Osteocyte (in vitro differentiated cells): Measurements from ENCODE around the gene COL1A1. TPM values are rescaled to one million over a fixed set of nuclear protein-coding genes. Genes with fewer than 3 reads are reported as not detected.

Experiments
- DNase-seq: peaks from one replicate; pipeline ENCODE4 v3.0.0; 2021; ENCODE audit warnings: mixed read lengths; ENCODE audit not compliant: unreplicated experiment; ENCODE audit errors: extremely low spot score
- H3K27ac Mint-ChIP-seq: one replicate; pipeline ENCODE4 v1.8.0; 2021; ENCODE audit warnings: mild to moderate bottlenecking, mixed read lengths; ENCODE audit not compliant: unreplicated experiment
- H3K27me3 Mint-ChIP-seq: one replicate; pipeline ENCODE4 v1.8.0; 2021; ENCODE audit warnings: mixed read lengths; ENCODE audit not compliant: unreplicated experiment
- H3K36me3 Mint-ChIP-seq: one replicate; pipeline ENCODE4 v1.8.0; 2021; ENCODE audit warnings: mixed read lengths; ENCODE audit not compliant: unreplicated experiment
- H3K4me1 Mint-ChIP-seq: one replicate; pipeline ENCODE4 v1.8.0; 2021; ENCODE audit warnings: mixed read lengths; ENCODE audit not compliant: unreplicated experiment
- H3K4me3 Mint-ChIP-seq: one replicate; pipeline ENCODE4 v1.8.0; 2021; ENCODE audit warnings: mild to moderate bottlenecking, moderate library complexity, mixed read lengths; ENCODE audit not compliant: unreplicated experiment
- H3K9me3 Mint-ChIP-seq: one replicate; pipeline ENCODE4 v1.8.0; 2021; ENCODE audit warnings: mixed read lengths; ENCODE audit not compliant: unreplicated experiment
- CTCF ChIP-seq: fragments of 200-600 bp; sonication (generic); IDR thresholded peaks from 2 replicates; pipeline ENCODE4 v1.5.0; 2021; ENCODE audit warnings: antibody characterized with exemption, mild to moderate bottlenecking, moderate library complexity
- total RNA-seq: library from RNA; stranded (reverse); gene quantifications from 2 replicates; pipeline ENCODE4 v1.2.1, GENCODE V29; 2021

The COL1A1 gene
- total RNA-seq, 1 donor from 2014 or later, result 25,918 TPM

GRCh38 chr17:50177983-50178834, 23.2 kb downstream of the COL1A1 start:
- H3K4me3 Mint-ChIP-seq, result peak overlapping the region; percentile 51
- no peaks in the 10 kb centered on the region for H3K27me3 Mint-ChIP-seq
- peaks cover 91% of the 10 kb centered on the region for H3K4me1 Mint-ChIP-seq
- peak overlapping the region; percentile 98 for H3K27ac Mint-ChIP-seq
- no peaks in the 10 kb centered on the region for H3K36me3 Mint-ChIP-seq
- DNase-seq, result peak; percentile 99
- TF ChIP-seq CTCF, result peak; percentile 52
- H3K9me3 Mint-ChIP-seq, result no peaks in the 10 kb centered on the region

- no peak for DNase-seq
These were observed 24.0 kb downstream of the COL1A1 start for GRCh38 chr17:50177476-50177875.

GRCh38 chr17:50176559-50177357, 24.7 kb downstream of the COL1A1 start:
- DNase-seq, result no peak
- H3K27ac Mint-ChIP-seq, result peak overlapping the region; percentile 98
- TF ChIP-seq CTCF, result peak; percentile 44
- peak overlapping the region; percentile 18 for H3K4me3 Mint-ChIP-seq
- H3K27me3 Mint-ChIP-seq, result no peaks in the 10 kb centered on the region
- H3K9me3 Mint-ChIP-seq, result no peaks in the 10 kb centered on the region
- H3K36me3 Mint-ChIP-seq, result no peaks in the 10 kb centered on the region
- H3K4me1 Mint-ChIP-seq, result peaks cover 94% of the 10 kb centered on the region

More at GRCh38 chr17:50177476-50177875, 24.0 kb downstream of the COL1A1 start:
- peaks cover 92% of the 10 kb centered on the region for H3K4me1 Mint-ChIP-seq
- no peaks in the 10 kb centered on the region for H3K36me3 Mint-ChIP-seq
- no peaks in the 10 kb centered on the region for H3K9me3 Mint-ChIP-seq
- H3K4me3 Mint-ChIP-seq, result peak overlapping the region; percentile 51
- H3K27ac Mint-ChIP-seq, result peak overlapping the region; percentile 98
- TF ChIP-seq CTCF, result no peak
- no peaks in the 10 kb centered on the region for H3K27me3 Mint-ChIP-seq

- Mint-ChIP-seq H3K4me3 (peak overlapping the region; percentile 14), H3K4me1 (peaks cover 90% of the 10 kb centered on the region), H3K27ac (peak overlapping the region; percentile 98), H3K27me3 (no peaks in the 10 kb centered on the region), H3K9me3 (no peaks in the 10 kb centered on the region), H3K36me3 (peaks cover 3% of the 10 kb centered on the region)
- TF ChIP-seq CTCF, result no peak
- no peak for DNase-seq
These were observed 26.2 kb downstream of the COL1A1 start for GRCh38 chr17:50175035-50175807.
